ENCODE results near the gene DIPK1B.

GRCh38 chr9:136750526-136750925, 38.2 kb downstream of the DIPK1B start:
- no peak for TF ChIP-seq POLR2A (IDR thresholded peaks at IDR 0.05)
- TF ChIP-seq CTCF (IDR thresholded peaks at IDR 0.05) = no peak
